Measurements from ENCODE around the gene PROSER3.

Gene PROSER3

DNA sequence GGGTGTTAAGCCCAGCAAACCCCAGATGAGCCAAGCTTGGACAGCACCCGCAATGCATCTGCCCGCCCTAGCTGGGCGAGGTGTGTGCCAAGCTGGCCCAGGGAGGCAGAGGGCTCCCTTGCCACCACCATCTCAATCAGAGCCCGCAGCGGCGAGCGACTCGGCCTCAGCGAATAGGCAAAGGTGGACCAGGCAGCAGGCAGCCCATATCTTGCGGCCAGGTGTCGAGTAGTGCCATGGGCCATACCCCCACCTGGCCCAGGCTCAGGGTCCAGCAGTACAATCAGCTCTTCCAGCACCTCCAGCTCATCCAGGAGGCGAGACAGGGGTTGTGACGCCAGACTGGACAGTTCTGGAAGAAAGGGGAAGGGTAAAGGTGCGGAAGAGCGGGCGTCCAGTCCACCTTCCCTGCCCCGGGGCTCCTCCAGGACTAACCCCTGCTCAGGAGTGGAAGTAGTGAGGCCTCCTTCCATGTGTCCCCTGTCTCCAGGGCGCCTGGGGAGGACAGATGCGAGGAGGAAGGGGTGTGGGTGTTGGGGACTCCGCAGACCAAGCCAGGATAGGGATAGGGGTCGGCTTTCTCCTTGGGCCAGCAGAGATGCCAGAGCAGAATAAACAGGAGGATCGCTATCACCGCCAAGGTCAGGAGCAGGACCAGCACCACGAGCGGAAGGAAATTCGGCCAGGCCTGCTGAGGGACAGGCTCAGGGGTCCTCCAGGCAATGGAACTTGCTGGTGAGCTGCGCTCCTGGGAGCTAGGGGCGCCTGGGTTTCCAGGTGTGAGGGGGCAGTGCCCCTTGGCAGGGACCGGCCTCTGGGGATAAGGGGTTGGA, 18.5 kb upstream of the PROSER3 start:
- no peak for DNase-seq (ENCODE audit: low read depth)

DNA sequence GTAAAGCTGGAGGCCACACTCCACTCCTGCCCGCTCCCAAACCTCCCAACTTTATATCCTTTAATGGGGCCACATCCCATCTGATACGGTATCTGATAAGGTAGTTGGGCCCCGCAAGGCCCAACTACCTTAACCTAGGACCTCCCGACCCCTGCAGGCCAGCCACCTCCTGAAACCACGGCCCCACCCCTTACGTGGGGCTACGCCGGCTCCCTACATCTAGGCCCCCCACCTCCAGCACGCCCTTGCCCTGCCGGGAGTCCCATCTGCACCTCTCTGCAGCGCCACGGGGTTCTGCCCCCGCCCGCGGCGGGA, 17.9 kb upstream of the PROSER3 start:
- DNase-seq (ENCODE audit: low read depth) = no peak

DNA sequence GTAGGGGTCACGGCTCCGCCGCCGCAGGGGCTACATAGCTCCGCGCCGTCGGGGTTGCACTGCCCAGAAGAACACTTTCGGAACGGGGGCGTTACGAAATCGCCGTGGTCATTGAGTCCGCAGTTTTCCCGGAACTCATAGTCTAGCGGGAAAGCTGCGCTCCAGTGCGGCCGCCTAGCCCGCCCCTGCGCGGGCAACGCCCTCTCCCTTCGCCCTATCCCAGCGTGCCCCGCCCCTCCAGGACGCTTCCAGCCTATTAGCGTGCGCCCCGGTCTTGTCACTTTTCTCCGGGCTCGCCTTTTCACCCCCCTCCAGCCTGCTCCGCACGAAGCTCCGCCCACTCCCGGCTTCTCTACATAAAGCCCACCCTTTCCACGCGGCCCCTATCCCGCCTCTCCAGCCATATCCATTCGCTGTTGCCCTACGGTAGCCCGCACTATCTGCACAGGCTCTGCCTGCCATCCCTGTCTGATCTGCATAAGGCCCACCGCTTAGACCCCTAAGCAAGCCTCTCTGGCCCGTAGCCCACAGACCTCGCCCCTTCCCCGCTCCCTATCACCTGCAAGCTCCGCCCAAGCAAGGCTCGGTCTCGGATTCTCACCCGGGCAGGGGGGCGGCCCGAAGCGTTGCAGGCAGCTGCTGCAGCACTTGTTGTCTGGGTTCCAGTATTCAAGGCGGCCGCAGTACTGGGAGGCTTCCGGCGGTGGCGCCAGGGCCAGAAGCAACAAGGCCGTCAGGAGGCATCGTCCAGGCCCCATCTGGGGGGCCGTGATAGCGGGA, 17.4 kb upstream of the PROSER3 start:
- DNase-seq (ENCODE audit: low read depth) = peak; percentile 94

DNA sequence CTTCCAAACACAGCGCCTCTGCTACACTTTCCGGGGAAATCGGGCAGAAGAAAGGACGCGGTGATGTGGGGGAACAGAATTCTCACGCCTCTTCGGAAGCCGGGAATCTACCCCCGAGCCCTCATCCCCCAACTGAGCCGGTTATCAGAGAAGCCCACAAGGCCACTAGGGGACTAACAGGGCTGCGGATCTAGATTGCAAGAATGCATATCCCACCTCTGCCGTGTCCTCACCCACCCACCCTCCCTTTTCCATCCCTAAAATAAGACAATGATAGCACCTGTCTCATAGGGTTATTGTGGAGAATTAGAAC, 16.8 kb upstream of the PROSER3 start:
- no peak for DNase-seq (ENCODE audit: low read depth)

DNA sequence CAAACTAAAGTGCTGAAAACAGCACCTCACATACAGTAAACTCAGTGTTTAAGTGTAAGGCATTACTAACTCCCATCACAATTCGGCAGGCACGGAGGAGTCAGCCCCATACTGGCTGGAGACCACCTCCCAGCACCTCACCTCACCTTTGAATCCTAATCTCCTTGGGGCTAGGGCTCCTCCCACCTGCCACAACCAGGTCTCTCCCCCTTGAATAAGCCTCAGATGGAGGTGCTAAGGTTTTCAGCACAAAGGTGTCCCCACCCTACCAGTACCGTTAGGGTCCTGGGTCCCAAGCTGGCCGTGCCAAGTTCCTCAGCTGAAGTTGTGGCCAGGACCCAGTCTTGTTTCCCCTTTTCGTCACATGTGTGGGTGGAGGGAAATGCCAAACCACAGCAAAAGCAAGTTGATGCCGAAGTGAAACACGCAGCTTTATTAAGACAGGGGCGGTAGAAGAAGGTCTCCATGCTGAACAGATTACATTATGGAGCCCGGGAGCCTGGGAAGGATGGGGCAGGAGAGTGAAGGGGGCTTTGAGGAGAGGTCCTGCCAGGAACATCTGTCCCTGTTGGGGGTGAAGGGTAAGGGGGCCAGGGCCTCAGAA, 15.8 kb upstream of the PROSER3 start, which contains the start of gene IGFLR1:
IGFLR1 (minus strand) TSS at position 332 of the 604 bp plus-strand sequence. CDS start 1,272 bp downstream, outside the sequence.
- DNase-seq (ENCODE audit: low read depth) = no peak

DNA sequence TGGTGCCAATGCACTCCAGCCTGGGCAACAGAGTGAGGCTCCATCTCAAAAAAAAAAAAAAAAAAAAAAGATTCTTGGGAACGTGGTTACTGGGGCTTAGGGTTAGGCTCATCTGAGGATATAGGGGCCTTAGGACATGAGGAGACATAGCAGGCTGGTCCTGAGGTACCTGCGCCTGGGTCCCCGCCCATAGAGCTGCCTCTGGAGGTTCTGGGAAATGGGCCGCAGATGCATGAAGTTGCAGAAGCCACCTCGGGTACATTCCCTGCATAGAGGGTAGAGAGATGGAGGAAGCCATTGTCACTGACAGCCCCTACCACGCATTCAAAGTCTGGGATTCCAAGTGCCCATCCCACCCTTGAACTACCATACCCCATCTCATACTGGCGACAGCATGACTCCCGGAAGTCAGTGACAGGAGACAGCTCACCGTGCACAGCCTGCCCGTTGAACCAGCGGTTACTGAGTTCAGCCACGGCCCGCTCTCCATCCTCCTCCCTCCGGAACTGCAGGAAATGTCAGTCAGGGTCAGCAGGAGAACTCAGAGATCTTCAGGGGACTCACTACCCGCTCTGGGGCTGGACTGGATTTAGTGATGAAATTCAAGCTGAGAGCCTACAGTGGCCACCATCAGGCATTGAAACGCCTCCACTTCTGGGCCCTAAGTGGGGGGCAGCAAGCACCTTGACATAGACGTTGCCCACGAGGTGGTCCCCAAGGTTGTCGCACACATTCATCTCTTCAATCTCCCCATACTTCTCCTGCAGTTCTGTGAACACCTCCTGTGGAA, 14.1 kb upstream of the PROSER3 start:
- DNase-seq (ENCODE audit: low read depth) = no peak

DNA sequence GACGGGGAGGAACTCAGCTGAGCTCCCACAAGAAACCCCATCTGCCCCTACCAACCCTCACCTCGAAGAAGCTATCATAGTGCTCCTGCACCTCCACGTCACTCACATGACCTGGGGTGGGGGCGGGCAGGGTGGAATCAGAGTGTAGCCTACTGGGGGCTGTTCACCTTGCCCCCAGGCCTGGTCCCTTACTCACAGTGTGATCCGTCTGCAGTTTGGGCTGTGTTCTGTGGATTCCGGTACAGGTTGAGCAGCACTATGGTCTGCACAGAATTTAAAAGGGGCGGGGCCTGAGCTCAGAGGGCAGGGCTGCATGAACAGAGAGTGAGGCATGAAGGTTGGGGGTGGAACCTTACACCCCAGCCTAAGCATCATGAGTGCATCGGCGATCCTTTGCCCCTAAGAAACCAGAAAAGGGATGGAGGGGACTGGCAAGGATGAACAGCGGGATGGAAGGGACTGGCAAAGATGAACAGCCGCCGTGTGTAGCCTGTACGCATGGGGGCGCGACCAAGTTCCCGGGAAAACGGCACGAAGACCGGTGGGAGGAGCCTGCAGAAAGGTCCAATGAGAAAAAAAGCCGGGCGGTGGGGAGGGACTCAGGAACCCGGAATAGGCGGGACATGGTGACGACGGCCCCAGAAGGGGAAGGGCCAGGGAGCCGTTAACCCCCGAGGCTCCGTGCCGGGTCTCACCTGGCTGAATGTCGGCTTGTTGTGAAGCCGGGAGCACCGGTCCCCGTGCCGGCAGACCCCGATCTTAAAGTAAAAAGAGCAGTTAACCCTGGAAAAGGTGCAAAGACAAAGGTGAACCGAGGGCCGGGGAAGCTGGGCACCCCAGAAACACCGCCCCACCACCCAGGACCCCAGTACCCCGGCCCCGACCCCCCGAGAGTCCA, 13.3 kb upstream of the PROSER3 start:
- peak; percentile 84 for DNase-seq (ENCODE audit: low read depth)

DNA sequence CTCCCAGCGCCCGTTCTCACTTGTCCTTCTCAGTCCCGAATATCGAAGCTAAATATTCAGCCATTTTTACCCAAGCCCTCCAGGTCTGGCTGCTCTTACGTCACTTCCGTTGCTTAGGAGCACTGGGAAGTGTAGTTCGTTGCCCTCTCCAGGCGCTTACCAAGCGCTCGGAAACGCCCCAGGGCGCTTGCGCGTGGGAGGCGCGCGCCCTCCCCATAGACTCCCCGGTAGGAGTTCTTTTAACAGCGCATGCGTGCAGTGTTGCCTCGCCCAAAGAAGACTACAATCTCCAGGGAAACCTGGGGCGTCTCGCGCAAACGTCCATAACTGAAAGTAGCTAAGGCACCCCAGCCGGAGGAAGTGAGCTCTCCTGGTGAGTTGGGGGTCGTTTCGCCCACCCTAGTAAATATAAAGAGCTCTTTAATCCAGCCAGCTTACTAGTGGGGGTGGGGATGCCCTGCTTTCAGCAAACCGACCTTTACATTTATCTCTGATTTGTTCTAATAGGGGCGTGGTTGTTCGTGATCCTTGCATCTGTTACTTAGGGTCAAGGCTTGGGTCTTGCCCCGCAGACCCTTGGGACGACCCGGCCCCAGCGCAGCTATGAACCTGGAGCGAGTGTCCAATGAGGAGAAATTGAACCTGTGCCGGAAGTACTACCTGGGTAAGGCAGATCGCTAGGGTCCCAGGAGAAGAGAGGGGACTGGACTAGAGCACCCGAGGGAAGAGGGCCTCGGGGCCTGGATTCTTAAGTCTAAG, 12.5 kb upstream of the PROSER3 start, which contains the start of the genes PSENEN and U2AF1L4:
PSENEN (plus strand) TSS at position 324 of the 759 bp plus-strand sequence; CDS start at position 604, 280 bp downstream.
U2AF1L4 (minus strand) TSS at position 91 of the 759 bp plus-strand sequence; CDS start at position 64, 27 bp downstream.
- DNase-seq (ENCODE audit: low read depth) = peak; percentile 83

DNA sequence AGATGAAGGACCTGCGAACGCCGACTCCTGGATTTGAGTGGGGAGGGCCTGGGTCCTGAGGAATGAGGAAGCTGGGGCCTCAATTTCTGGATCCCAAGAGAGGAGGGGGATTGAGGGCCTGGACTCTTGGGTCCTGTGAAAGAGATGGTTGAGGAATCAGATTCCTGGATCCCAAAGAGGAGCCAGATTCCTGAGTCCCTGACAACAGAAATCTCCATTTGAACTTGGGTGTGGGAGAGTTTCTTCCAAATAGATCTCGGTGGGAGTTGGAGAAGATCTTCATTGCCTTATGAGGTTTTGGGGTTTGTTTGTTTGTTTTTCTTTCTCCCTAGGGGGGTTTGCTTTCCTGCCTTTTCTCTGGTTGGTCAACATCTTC, 11.9 kb upstream of the PROSER3 start:
- DNase-seq (ENCODE audit: low read depth) = no peak

DNA sequence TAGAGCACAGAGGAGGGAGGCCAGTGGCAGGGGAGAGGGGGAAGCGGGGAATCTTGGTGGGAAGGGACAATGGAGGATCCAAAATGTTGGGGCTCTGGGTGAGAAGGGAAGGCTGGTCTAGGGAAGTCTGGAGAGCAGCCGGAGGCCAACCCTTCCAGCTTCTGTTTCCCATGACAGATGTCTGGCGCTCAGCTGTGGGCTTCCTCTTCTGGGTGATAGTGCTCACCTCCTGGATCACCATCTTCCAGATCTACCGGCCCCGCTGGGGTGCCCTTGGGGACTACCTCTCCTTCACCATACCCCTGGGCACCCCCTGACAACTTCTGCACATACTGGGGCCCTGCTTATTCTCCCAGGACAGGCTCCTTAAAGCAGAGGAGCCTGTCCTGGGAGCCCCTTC, 11.4 kb upstream of the PROSER3 start:
- DNase-seq (ENCODE audit: low read depth) = no peak

DNA sequence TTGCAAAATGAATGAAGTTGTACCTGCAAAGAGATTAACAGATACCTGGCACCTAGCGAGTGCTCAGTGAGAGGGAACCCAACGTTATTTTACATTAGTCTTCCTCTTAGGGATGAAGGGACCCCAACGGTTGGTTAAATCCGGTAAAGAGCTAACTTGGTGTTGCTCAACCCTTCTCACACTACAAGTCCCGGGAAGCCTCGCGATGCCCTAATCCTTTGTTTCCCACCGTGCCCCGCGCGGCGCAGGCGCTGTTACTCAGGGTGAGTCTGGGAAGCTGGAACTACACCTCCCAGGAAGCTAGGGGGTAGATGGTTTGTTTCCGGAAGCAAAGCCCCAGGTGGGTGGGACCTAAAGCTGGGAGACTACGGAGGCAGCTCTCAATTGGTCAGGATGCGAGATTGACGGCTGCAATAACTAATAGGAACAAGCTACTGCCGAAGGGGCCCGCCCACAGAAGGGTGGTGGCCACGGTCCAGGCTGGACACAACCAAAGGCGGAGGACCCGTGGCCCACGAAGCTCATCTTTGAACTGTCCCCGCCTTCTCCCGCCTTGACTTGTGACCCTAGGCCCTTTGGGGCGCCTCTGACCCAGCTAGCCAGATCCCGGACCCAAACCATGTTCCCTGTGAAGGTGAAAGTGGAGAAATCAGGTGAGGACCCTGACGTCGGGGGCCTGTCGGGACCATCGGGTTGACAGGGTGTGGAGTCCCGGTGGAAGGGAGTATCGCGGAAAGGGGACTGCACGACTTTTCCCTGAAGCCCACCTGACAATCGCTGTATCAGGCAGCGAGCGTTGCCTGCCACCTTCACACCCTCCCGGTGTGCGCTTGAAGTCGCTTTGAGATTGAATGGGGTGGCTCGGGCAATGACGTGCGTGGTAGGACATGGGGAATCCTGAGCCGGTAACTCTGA, 9.6 kb upstream of the PROSER3 start, which contains the start of gene LIN37:
LIN37 (plus strand) TSS at position 471 of the 915 bp plus-strand sequence; CDS start at position 620, 149 bp downstream.
- peak; percentile 97 for DNase-seq (ENCODE audit: low read depth)

DNA sequence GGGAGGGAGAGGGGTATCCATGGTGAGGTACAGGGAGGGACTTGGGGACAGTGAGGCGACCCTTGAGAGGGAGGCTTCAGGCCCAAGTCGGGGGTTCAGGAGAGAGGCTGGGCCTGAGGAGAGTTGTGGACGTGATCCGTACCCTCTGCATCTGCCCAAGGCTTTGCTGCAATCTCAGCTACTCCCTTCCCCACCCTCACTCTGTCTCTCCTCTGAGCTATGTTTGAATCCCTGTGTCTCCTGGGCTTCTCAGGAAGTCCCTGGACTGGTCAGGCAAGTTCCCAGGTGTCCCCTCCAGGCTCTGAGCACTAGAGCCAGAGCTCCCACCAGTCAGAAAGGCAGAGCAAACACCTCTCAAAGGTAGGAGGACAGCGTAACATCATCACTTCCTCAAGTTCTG, 7.8 kb upstream of the PROSER3 start:
- no peak for DNase-seq (ENCODE audit: low read depth)

DNA sequence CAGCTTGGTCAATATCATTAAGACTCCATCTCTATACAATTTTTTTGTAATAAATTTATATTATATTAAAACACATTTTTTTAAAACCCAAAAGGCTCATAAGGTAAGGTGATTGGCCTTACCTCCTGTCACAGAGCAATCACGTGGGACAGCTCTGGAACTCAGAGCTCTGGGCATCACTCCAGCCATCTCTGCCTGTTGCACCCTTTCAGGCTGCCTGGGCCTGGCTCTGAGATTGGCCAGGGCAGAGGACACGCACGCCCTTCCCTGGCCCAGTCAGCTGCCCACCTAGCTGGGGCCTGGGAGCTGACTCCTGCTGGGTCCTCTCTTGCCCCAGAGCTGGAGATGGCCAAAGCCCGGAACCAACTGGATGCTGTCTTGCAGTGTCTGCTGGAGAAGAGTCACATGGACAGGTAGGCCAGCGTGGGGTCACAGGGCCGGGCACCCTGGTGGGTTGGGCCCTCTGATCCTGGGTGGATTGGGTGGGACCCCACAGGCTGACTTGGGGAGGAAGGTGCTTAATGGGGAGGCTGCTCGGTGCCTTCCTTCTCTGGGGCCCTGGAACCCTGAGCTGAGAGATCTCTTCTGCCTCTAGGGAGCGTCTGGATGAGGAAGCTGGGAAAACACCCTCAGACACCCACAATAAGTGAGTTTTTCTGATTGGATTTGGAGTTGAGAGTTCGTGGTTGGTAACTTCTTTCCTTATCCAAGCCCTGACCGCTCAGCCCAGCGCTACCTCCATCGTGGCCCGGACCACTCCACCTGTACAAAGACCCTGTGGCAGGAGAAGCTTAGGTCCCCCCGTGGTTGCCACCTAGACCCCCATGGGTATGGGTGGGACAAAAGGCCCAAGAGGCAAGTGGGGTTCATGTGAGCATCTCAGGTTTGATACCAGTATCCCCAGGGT, 5.9 kb upstream of the PROSER3 start:
- no peak for DNase-seq (ENCODE audit: low read depth)

DNA sequence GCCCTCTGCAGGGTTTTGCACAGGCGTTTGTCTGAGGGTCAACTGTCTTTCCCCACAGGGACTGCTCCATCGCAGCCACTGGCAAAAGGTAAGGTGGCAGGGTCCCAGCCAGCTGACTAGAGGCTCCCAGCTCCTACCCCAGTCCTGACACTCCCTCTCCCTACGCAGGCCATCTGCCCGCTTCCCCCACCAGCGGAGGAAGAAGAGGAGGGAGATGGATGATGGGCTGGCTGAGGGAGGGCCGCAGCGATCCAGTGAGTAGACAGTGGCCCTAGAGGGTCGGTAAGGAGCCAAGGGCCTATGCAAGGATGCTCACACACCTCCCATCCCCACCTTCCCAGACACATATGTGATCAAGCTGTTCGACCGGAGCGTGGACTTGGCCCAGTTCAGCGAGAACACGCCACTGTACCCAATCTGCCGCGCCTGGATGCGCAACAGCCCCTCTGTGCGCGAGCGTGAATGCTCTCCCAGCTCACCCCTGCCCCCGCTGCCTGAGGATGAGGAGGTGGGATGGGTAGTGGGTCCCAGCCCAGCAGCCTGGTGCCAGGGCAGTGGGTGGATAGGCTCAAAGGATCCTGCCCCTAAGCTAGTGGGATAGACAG, 5.1 kb upstream of the PROSER3 start:
- no peak for DNase-seq (ENCODE audit: low read depth)

DNA sequence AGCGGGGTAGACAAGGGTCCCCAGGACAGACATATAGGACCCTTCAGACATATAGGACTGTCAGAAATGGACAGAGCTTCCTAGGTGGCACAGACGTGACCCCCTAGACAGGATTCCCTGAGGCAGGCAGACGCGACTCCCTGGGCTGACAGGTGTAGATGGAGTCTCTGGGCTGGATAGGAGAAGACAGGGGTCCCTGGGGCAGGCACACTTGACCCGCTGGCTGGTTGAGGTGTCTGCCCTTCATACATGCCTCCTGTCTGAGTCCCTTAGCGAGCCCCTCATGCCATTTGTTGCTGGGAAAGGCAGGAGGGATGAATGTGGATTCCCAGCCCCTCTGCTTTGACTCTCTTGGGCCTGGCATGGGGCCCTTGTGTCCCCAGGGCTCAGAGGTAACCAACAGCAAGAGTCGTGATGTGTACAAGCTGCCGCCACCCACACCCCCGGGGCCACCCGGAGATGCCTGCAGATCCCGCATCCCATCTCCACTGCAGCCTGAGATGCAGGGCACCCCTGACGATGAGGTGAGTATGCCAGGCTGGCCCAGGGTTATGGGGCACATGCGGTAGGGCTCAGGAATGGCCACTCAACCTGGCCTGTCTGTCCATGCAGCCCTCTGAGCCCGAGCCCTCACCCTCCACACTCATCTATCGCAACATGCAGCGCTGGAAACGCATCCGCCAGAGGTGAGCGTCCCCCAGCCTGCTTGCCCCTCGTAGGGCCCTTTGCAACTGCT, 4.2 kb upstream of the PROSER3 start:
- no peak for DNase-seq (ENCODE audit: low read depth)

DNA sequence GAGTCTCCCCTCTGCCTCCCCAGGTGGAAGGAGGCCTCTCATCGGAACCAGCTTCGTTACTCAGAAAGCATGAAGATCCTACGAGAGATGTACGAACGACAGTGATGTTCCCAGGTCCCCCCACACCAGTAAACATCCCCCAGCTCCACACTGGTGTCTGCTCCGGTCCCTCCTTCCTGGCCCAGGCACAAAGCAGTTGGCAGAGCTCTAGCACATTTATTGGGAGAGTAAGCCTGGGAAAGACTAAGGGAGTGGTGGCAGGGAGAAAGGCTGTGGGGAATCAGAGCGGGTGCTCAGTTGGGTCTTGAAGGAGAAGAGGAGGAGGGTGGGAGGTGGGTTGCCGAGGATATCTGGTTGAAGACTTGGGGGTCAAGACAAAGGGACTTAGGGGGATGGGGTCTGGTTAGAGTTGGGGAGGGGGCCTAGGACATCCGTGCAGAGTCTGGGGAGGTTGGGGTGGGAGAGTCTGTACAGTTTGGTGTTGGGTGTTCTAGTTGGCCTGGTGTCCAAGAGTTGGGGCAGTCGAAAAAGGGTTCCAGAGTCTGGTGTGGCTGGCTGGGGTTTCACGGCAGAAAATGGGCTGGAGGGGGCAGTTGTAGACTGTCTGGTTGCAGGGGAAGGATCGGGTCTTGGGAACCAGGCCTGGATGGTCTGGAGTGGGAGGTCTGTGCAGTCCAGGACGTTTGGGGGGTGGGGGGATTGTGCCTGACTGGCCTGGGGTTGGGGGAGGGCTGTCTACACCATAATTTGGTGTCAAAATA, 3.4 kb upstream of the PROSER3 start:
- DNase-seq (ENCODE audit: low read depth) = no peak
